OCI-LY7 (cell line): ENCODE data around the gene APIP. TPM values are rescaled to one million over a fixed set of nuclear protein-coding genes. Genes with fewer than 3 reads are reported as not detected.

Experiments
- BruUV-seq: library from RNA; stranded (reverse); fragments of 400-500 nt; replicated peaks from 2 replicates; lab custom pipeline; 2021; lab: Mats Ljungman, UMichigan
- CTCF ChIA-PET: fragments of 300-600 bp; sonication (Branson Sonifier 250); formaldehyde crosslinking; loops from one replicate; lab custom pipeline; 2022; ENCODE audit warnings: antibody characterized with exemption; ENCODE audit not compliant: unreplicated experiment; lab: Charles Lee
- POLR2A ChIA-PET: fragments of 300-600 bp; sonication (Branson Sonifier 250); formaldehyde crosslinking; loops from one replicate; lab custom pipeline; 2022; ENCODE audit warnings: antibody characterized with exemption; lab: Charles Lee
- DNase-seq: peaks from one replicate; pipeline ENCODE4 v3.0.0-alpha.2; 2015; ENCODE audit warnings: low spot score
- H2AFZ ChIP-seq: fragments of 200-600 bp; sonication (generic), shearing (Covaris generic); 2 replicates; pipeline ENCODE4 v1.6.1; 2014; ENCODE audit warnings: mild to moderate bottlenecking, antibody characterized with exemption, low read length, moderate library complexity
- H3K27ac ChIP-seq: fragments of 200-600 bp; sonication (generic); 2 replicates; pipeline ENCODE4 v1.5.1; 2014; ENCODE audit warnings: mixed run types, low read depth, mild to moderate bottlenecking, moderate library complexity, low read length, inconsistent platforms; ENCODE audit not compliant: poor library complexity, severe bottlenecking
- H3K36me3 ChIP-seq: fragments of 200-600 bp; sonication (generic); 2 replicates; pipeline ENCODE4 v1.6.1; 2014; ENCODE audit warnings: mild to moderate bottlenecking, antibody characterized with exemption, low read length, moderate library complexity, mixed read lengths; ENCODE audit not compliant: insufficient read depth
- H3K4me1 ChIP-seq: fragments of 200-600 bp; sonication (generic); 2 replicates; pipeline ENCODE4 v1.5.1; 2014; ENCODE audit warnings: mild to moderate bottlenecking, low read length; ENCODE audit not compliant: insufficient read depth, poor library complexity, severe bottlenecking
- H3K4me2 ChIP-seq: fragments of 200-600 bp; sonication (generic); 2 replicates; pipeline ENCODE4 v1.6.1; 2014; ENCODE audit warnings: mild to moderate bottlenecking, low read length
- H3K4me3 ChIP-seq: fragments of 200-600 bp; sonication (generic); 2 replicates; pipeline ENCODE4 v1.5.1; 2014; ENCODE audit warnings: mild to moderate bottlenecking, low read depth, low read length; ENCODE audit not compliant: poor library complexity, severe bottlenecking
- H3K79me2 ChIP-seq: fragments of 200-600 bp; sonication (generic); 2 replicates; pipeline ENCODE4 v1.6.1; 2016; ENCODE audit warnings: low read depth, mild to moderate bottlenecking, low read length, moderate library complexity, mixed read lengths; ENCODE audit not compliant: insufficient read depth
- H3K9me2 ChIP-seq: fragments of 200-600 bp; sonication (generic); 2 replicates; pipeline ENCODE4 v1.6.1; 2016; ENCODE audit warnings: mild to moderate bottlenecking, low read length, mixed read lengths; ENCODE audit not compliant: insufficient read depth
- H3K9me3 ChIP-seq: fragments of 200-600 bp; sonication (generic); 2 replicates; pipeline ENCODE4 v1.6.1; 2014; ENCODE audit warnings: mild to moderate bottlenecking, mixed run types, low read length, mixed read lengths
- H4K20me1 ChIP-seq: fragments of 200-600 bp; sonication (generic); 2 replicates; pipeline ENCODE4 v1.6.1; 2014; ENCODE audit warnings: mild to moderate bottlenecking, antibody characterized with exemption, low read length, moderate library complexity, mixed read lengths; ENCODE audit not compliant: insufficient read depth
- CTCF ChIP-seq: fragments of 200-600 bp; sonication (generic); conservative IDR thresholded peaks from 2 replicates; pipeline ENCODE4 v1.5.1; 2014; ENCODE audit warnings: mild to moderate bottlenecking, antibody characterized with exemption, low read length, moderate library complexity, mixed read lengths
- EZH2phosphoT487 ChIP-seq: fragments of 200-600 bp; sonication (generic); IDR thresholded peaks from 2 replicates; pipeline ENCODE4 v1.6.1; 2018; ENCODE audit warnings: low read depth, borderline replicate concordance, mild to moderate bottlenecking, mixed run types, antibody characterized with exemption, low read length, moderate library complexity, mixed read lengths
- intact Hi-C: fragments of 100-400 bp; cut with micrococcal nuclease; formaldehyde crosslinking; loops from one replicate; pipeline ENCODE4 v1.10.0; 2022; ENCODE audit not compliant: unreplicated experiment
- total RNA-seq, 2 experiments: library from RNA; depleted of rRNA in 1 of 2; stranded (reverse); fragments of >200 nt in 1 of 2; shearing (Covaris generic) in 1 of 2; gene quantifications; 2 replicates each; pipeline ENCODE4 v1.2.3, GENCODE V29; 2014 to 2022

APIP gene
- total RNA-seq, 2 experiments from 2014 or later = 40.7 to 66.2 TPM

- Histone ChIP-seq H3K4me3 (no peak overlapping the region), H3K9me2 (no peaks in the 10 kb centered on the region), H3K36me3 (peaks cover 12% of the 10 kb centered on the region; the same call in 1 of the 2 replicates), H4K20me1 (peaks cover 18% of the 10 kb centered on the region), H3K79me2 (peaks cover 11% of the 10 kb centered on the region; the same call in 1 of the 2 replicates), H3K4me1 (no peaks in the 10 kb centered on the region), H2AFZ (no peak overlapping the region), H3K4me2 (no peak overlapping the region), H3K9me3 (no peaks in the 10 kb centered on the region), H3K27ac (no peak overlapping the region)
- no peak for DNase-seq
- POLR2A ChIA-PET = interaction anchor here (0.6 to 1.5 kb wide), 3 partner anchors 10 to 460 kb away, joined by 3 to 6 read pairs (median 4); no protein-coding TSS in a partner anchor
- BruUV-seq = no TSS peak
- intact Hi-C loops = loop anchor here (5.0 kb wide), 3 partner anchors 67 to 377 kb away; no protein-coding TSS in a partner anchor
- CTCF ChIA-PET = no interaction called here
- no peak for TF ChIP-seq EZH2phosphoT487
- TF ChIP-seq CTCF = no peak
Measured at GRCh38 chr11:34929794-34930763, 13.9 kb upstream of the APIP start.

- Histone ChIP-seq H3K4me3 (no peak overlapping the region), H3K4me1 (no peaks in the 10 kb centered on the region), H3K4me2 (no peak overlapping the region), H3K36me3 (peaks cover 12% of the 10 kb centered on the region; the same call in 1 of the 2 replicates), H3K27ac (no peak overlapping the region), H2AFZ (no peak overlapping the region), H4K20me1 (peaks cover 20% of the 10 kb centered on the region), H3K9me2 (no peaks in the 10 kb centered on the region), H3K9me3 (no peaks in the 10 kb centered on the region), H3K79me2 (peaks cover 11% of the 10 kb centered on the region; the same call in 1 of the 2 replicates)
- BruUV-seq = no TSS peak
- no peak for DNase-seq
- ChIA-PET POLR2A (interaction anchor here (0.6 to 1.5 kb wide), 10 partner anchors 10 to 659 kb away, joined by 3 to 7 read pairs (median 4); no protein-coding TSS in a partner anchor), CTCF (no interaction called here)
- intact Hi-C loops = loop anchor here (5.0 kb wide), 3 partner anchors 68 to 378 kb away; no protein-coding TSS in a partner anchor
- TF ChIP-seq EZH2phosphoT487 (no peak), CTCF (no peak)
Measured at GRCh38 chr11:34928960-34929680, 12.9 kb upstream of the APIP start.
